22Rv1 (cell line): ENCODE measurements around the gene METAP1D.

Source experiments
- ZFX ChIP-seq: fragments of 450-650 bp; IDR thresholded peaks from 2 replicates; pipeline ENCODE4 v1.6.1; 2017; ENCODE audit warnings: antibody characterized with exemption, borderline replicate concordance
- TF ChIP-seq, protein P1 (sequence below): fragments of 450-650 bp; IDR thresholded peaks from 2 replicates; pipeline ENCODE4 v1.5.1; 2017; ENCODE audit warnings: mild to moderate bottlenecking

DNA sequence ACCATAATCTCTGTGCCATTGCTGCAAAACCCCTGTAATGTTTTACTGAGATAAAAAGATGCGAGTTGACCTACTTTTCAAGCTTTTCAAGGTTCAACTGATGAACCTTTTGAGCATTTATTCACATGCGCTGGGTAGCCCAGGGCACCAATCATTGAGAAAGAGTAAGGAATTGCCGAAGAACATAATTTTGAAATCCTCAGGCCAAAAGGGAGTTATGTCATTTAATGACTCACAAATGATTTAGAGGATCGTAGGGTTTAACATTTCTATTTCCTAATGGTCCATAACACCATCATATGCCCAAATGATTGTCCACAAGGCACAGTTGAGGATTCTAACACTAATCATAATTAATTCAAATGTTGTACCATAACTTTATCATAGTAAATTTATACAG, 65.4 kb downstream of the METAP1D start:
- TF ChIP-seq, protein P1, sequence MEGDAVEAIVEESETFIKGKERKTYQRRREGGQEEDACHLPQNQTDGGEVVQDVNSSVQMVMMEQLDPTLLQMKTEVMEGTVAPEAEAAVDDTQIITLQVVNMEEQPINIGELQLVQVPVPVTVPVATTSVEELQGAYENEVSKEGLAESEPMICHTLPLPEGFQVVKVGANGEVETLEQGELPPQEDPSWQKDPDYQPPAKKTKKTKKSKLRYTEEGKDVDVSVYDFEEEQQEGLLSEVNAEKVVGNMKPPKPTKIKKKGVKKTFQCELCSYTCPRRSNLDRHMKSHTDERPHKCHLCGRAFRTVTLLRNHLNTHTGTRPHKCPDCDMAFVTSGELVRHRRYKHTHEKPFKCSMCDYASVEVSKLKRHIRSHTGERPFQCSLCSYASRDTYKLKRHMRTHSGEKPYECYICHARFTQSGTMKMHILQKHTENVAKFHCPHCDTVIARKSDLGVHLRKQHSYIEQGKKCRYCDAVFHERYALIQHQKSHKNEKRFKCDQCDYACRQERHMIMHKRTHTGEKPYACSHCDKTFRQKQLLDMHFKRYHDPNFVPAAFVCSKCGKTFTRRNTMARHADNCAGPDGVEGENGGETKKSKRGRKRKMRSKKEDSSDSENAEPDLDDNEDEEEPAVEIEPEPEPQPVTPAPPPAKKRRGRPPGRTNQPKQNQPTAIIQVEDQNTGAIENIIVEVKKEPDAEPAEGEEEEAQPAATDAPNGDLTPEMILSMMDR, result no peak
- TF ChIP-seq ZFX, result no peak
